Liver (tissue), 9 donors: ENCODE results near the gene SEMA3B. TPM values are rescaled to one million over a fixed set of nuclear protein-coding genes. Genes with fewer than 3 reads are reported as not detected.
A peak's percentile ranks its signal among the peaks of the same experiment; 100 is the strongest.

Experiments used
- DNase-seq: peaks from one replicate; pipeline ENCODE4 v3.0.0-alpha.2; 2017; ENCODE audit warnings: low spot score
- H3K27ac ChIP-seq, 2 donors: one replicate each; pipeline ENCODE4 v1.7.0; 2013; ENCODE audit warnings: inconsistent platforms in 2 of 2, low read length in 2 of 2, control low read depth in 1 of 2, low read depth in 1 of 2, mild to moderate bottlenecking in 1 of 2
- H3K27me3 ChIP-seq, 4 donors: one replicate each; pipeline versions ENCODE4 v1.6.1 to v1.7.0; 2013; ENCODE audit warnings: low read length in 3 of 4, inconsistent platforms in 1 of 4, mild to moderate bottlenecking in 1 of 4, moderate library complexity in 1 of 4; ENCODE audit not compliant: control insufficient read depth in 4 of 4, insufficient read depth in 4 of 4
- H3K36me3 ChIP-seq, 4 donors: one replicate each; pipeline versions ENCODE4 v1.6.1 to v1.7.0; 2013; ENCODE audit warnings: low read length in 3 of 4, mild to moderate bottlenecking in 3 of 4, low read depth in 1 of 4, moderate library complexity in 1 of 4; ENCODE audit not compliant: control insufficient read depth in 4 of 4, insufficient read depth in 3 of 4
- H3K4me1 ChIP-seq, 4 donors: one replicate each; pipeline versions ENCODE4 v1.6.1 to v1.7.0; 2013; ENCODE audit warnings: low read length in 3 of 4, mild to moderate bottlenecking in 3 of 4, moderate library complexity in 1 of 4; ENCODE audit not compliant: control insufficient read depth in 4 of 4, insufficient read depth in 4 of 4
- H3K4me3 ChIP-seq, 3 donors: one replicate each; pipeline versions ENCODE4 v1.6.1 to v1.7.0; 2013; ENCODE audit warnings: low read length in 3 of 3, control low read depth in 1 of 3, low read depth in 1 of 3, mild to moderate bottlenecking in 1 of 3
- H3K9ac ChIP-seq, 2 donors: one replicate each; pipeline ENCODE4 v1.7.0; 2013; ENCODE audit warnings: low read length in 2 of 2, mild to moderate bottlenecking in 2 of 2, moderate library complexity in 2 of 2, control low read depth in 1 of 2, low read depth in 1 of 2
- H3K9me3 ChIP-seq, 4 donors: one replicate each; pipeline versions ENCODE4 v1.6.1 to v1.7.0; 2013; ENCODE audit warnings: low read length in 3 of 4; ENCODE audit not compliant: control insufficient read depth in 4 of 4
- ATF3 ChIP-seq: IDR thresholded peaks from 2 replicates; pipeline ENCODE4 v1.6.1; 2016; ENCODE audit warnings: antibody characterized with exemption
- EGR1 ChIP-seq, 2 donors: IDR thresholded peaks; 2 replicates each; pipeline ENCODE4 v1.6.1; 2016 to 2018; ENCODE audit warnings: antibody characterized with exemption in 2 of 2, low read depth in 2 of 2
- FOXA1 ChIP-seq: IDR thresholded peaks from 2 replicates; pipeline ENCODE4 v1.6.1; 2016; ENCODE audit warnings: antibody characterized with exemption
- FOXA2 ChIP-seq: IDR thresholded peaks from 2 replicates; pipeline ENCODE4 v1.6.1; 2016; ENCODE audit warnings: antibody characterized with exemption
- HNF4A ChIP-seq, 2 donors: conservative IDR thresholded peaks; 2 replicates each; pipeline ENCODE4 v1.6.1; 2016; ENCODE audit warnings: antibody characterized with exemption in 2 of 2, mild to moderate bottlenecking in 2 of 2
- HNF4G ChIP-seq: IDR thresholded peaks from 2 replicates; pipeline ENCODE4 v1.6.1; 2016; ENCODE audit warnings: antibody characterized with exemption
- JUND ChIP-seq, 2 donors: IDR thresholded peaks; 2 replicates each; pipeline ENCODE4 v1.6.1; 2016; ENCODE audit warnings: antibody characterized with exemption in 2 of 2
- NR2F2 ChIP-seq: IDR thresholded peaks from 2 replicates; pipeline ENCODE4 v1.6.1; 2016; ENCODE audit warnings: antibody characterized with exemption
- REST ChIP-seq: IDR thresholded peaks from 2 replicates; pipeline ENCODE4 v1.6.1; 2016; ENCODE audit warnings: antibody characterized with exemption, mild to moderate bottlenecking
- RXRA ChIP-seq, 2 donors: IDR thresholded peaks; 2 replicates each; pipeline ENCODE4 v1.6.1; 2017 to 2018; ENCODE audit warnings: antibody characterized with exemption in 2 of 2, mild to moderate bottlenecking in 1 of 2
- SP1 ChIP-seq: IDR thresholded peaks from 2 replicates; pipeline ENCODE4 v1.6.1; 2018; ENCODE audit warnings: antibody characterized with exemption, mild to moderate bottlenecking
- TAF1 ChIP-seq: conservative IDR thresholded peaks from 2 replicates; pipeline ENCODE4 v1.6.1; 2016; ENCODE audit warnings: antibody characterized with exemption, mild to moderate bottlenecking
- YY1 ChIP-seq: IDR thresholded peaks from 2 replicates; pipeline ENCODE4 v1.6.1; 2016; ENCODE audit warnings: antibody characterized with exemption, mild to moderate bottlenecking
- ZBTB33 ChIP-seq: IDR thresholded peaks from 2 replicates; pipeline ENCODE4 v1.6.1; 2016; ENCODE audit warnings: antibody characterized with exemption
- WGBS: extraction: QIAGEN DNeasy Blood & Tissue Kit; methylation state at CpG from one replicate; pipeline ENCODE4 v1.1.7; 2013; 5-methylcytosine and 5-hydroxymethylcytosine counted together
- polyA plus RNA-seq, 2 donors: library from polyadenylated mRNA; stranded (reverse) in 1 of 2; unstranded in 1 of 2; fragments of 200-250 nt in 1 of 2; fragments of >200 nt in 1 of 2; fragmentation: Nextera tagmentation in 1 of 2; extraction: Ambion mirVana in 1 of 2; gene quantifications; one replicate each; pipeline versions ENCODE4 v1.2.1 to v1.2.3, GENCODE V29; 2013 to 2015
- total RNA-seq, 2 donors: library from RNA; depleted of rRNA; stranded (reverse); fragments of >200 nt; gene quantifications; one replicate each; pipeline ENCODE4 v1.2.3, GENCODE V29; 2014
- TF ChIP-seq, protein P1 (sequence below): fragments of 150-350 bp; IDR thresholded peaks from 2 replicates; pipeline ENCODE4 v1.5.1; 2017; ENCODE audit warnings: improper control_type of control experiment, low read depth, low read length; ENCODE audit not compliant: missing input control
- TF ChIP-seq, protein P2 (sequence below): IDR thresholded peaks from 2 replicates; pipeline ENCODE4 v1.6.1; 2016; ENCODE audit warnings: antibody characterized with exemption
- donor health status: healthy.
- donor health status: healthy.
- donor health status: healthy.
- donor health status: healthy.
- donor health status: healthy.

The SEMA3B gene
- total and polyA plus RNA-seq, 4 donors: 0.40 to 1.5 (median 0.93) TPM

GRCh38 chr3:50265571-50265970 lies 3.4 kb upstream of the SEMA3B start:
- TF ChIP-seq YY1: no peak
- TF ChIP-seq, protein P1, sequence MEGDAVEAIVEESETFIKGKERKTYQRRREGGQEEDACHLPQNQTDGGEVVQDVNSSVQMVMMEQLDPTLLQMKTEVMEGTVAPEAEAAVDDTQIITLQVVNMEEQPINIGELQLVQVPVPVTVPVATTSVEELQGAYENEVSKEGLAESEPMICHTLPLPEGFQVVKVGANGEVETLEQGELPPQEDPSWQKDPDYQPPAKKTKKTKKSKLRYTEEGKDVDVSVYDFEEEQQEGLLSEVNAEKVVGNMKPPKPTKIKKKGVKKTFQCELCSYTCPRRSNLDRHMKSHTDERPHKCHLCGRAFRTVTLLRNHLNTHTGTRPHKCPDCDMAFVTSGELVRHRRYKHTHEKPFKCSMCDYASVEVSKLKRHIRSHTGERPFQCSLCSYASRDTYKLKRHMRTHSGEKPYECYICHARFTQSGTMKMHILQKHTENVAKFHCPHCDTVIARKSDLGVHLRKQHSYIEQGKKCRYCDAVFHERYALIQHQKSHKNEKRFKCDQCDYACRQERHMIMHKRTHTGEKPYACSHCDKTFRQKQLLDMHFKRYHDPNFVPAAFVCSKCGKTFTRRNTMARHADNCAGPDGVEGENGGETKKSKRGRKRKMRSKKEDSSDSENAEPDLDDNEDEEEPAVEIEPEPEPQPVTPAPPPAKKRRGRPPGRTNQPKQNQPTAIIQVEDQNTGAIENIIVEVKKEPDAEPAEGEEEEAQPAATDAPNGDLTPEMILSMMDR: no peak
- TF ChIP-seq NR2F2: no peak
- TF ChIP-seq, protein P2, sequence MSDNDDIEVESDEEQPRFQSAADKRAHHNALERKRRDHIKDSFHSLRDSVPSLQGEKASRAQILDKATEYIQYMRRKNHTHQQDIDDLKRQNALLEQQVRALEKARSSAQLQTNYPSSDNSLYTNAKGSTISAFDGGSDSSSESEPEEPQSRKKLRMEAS: no peak
- TF ChIP-seq TAF1: no peak
- no peak for TF ChIP-seq ATF3
- no peak for TF ChIP-seq EGR1 (IDR thresholded peaks at IDR 0.05; ENCODE audit: low read depth in 2 of 2)
- no peak for TF ChIP-seq JUND (IDR thresholded peaks at IDR 0.05)
- TF ChIP-seq RXRA (IDR thresholded peaks at IDR 0.05): no peak
- TF ChIP-seq HNF4A (conservative IDR thresholded peaks at IDR 0.05): no peak
- TF ChIP-seq SP1: no peak
- TF ChIP-seq HNF4G: no peak
- no peak for TF ChIP-seq REST
- DNase-seq: no peak
- no peak overlapping the region for H3K9ac ChIP-seq
- no peak overlapping the region for H3K4me3 ChIP-seq
- H3K4me1 ChIP-seq: peaks cover 1 to 35% (median 10%) of the 10 kb centered on the region in 4 donors
- H3K27ac ChIP-seq: peak overlapping the region in 1 of 2 donors; percentile 43
- no peaks in the 10 kb centered on the region for H3K27me3 ChIP-seq
- H3K36me3 ChIP-seq: no peaks in the 10 kb centered on the region
- 74% methylated on average over 1 of the region's 1 CpG for WGBS
- H3K9me3 ChIP-seq: no peaks in the 10 kb centered on the region

DNA sequence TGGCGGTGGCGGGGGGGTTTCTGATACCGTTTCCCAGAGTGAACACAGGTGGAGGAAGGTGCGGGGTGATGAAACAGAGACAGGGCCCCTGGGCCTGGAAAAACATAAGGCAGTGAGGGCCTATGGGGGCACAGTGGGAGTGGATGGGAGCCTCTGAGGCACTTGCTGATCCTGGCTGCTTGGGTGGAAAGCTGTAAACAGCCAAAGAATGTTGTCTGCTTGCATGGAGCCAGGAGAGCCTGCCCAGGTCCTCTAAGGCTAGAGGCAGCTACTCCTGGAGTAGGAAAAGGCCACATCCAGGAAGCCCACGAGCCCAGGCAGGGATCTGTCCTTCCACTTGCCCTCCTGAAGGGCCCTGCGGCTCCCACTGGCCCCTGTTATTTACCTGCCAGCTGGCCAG lies 2.9 kb upstream of the SEMA3B start:
- Histone ChIP-seq H3K36me3 (no peaks in the 10 kb centered on the region), H3K9me3 (no peaks in the 10 kb centered on the region), H3K27ac (no peak overlapping the region), H3K27me3 (no peaks in the 10 kb centered on the region), H3K4me3 (no peak overlapping the region), H3K9ac (no peak overlapping the region), H3K4me1 (peaks cover 0 to 30% (median 7%) of the 10 kb centered on the region in 4 donors)
- 90% methylated on average over 6 of the region's 6 CpGs for WGBS
- TF ChIP-seq REST (no peak), ZBTB33 (no peak), JUND (IDR thresholded peaks at IDR 0.05) (no peak), NR2F2 (no peak), FOXA2 (no peak), HNF4G (no peak), HNF4A (conservative IDR thresholded peaks at IDR 0.05) (no peak), FOXA1 (no peak), RXRA (IDR thresholded peaks at IDR 0.05) (no peak), EGR1 (IDR thresholded peaks at IDR 0.05; ENCODE audit: low read depth in 2 of 2) (no peak)
- DNase-seq: no peak
